HG02840 (cell line): ENCODE data around the gene PGAM5.
"Not testable (repeated sequence)": the region's sequence is repeated elsewhere in the genome, so short reads cannot be mapped to it uniquely, and the experiment has no call there.

ENCODE experiments used
- ATAC-seq: cut with Tn5 transposase; IDR thresholded peaks from one replicate; pipeline ENCODE4 v1.9.1; 2021; ENCODE audit warnings: mild to moderate bottlenecking, moderate library complexity, moderate number of reproducible peaks; ENCODE audit not compliant: unreplicated experiment, low FRiP score

Gene PGAM5

GRCh38 chr12:132687211-132688164 lies 23.2 kb upstream of the PGAM5 start, which contains the start of the genes POLE and PXMP2:
TSS of gene POLE (minus strand) at chr12:132687342. CDS start at chr12:132687315, 27 bp downstream.
TSS of gene PXMP2 (plus strand) at chr12:132687587. CDS start at chr12:132687671, 84 bp downstream.
- peak; percentile 92 for ATAC-seq

- no peak for ATAC-seq
Measured at GRCh38 chr12:132689227-132689626, 21.4 kb upstream of the PGAM5 start.

DNA sequence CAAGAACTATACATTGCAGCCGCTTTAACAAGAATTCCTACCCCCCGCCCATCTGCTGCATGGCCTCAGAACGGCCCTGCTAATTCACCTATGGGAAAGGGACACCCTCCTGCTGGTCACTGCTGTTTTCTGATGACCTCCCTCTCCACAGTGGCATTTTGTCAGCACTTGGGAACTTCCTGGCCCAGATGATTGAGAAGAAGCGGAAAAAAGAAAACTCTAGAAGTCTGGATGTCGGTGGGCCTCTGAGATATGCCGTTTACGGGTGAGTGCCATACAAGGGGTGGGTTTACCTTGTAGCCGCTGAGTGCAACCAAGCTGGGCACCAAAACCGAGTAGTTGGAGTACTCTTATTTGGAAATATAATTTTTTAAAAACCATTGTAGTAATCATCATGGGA lies 20.5 kb upstream of the PGAM5 start:
- ATAC-seq, result no peak

DNA sequence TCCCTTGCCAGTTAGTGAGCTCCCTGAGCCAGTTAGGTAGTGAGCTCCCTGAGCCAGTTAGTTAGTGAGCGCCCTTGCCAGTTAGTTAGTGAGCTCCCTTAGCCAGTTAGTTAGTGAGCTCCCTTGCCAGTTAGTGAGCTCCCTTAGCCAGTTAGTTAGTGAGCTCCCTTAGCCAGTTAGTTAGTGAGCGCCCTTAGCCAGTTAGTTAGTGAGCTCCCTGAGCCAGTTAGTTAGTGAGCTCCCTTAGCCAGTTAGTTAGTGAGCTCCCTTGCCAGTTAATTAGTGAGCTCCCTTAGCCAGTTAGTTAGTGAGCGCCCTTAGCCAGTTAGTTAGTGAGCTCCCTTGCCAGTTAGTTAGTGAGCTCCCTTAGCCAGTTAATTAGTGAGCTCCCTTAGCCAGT lies 18.6 kb upstream of the PGAM5 start:
- not testable (repeated sequence) for ATAC-seq

DNA sequence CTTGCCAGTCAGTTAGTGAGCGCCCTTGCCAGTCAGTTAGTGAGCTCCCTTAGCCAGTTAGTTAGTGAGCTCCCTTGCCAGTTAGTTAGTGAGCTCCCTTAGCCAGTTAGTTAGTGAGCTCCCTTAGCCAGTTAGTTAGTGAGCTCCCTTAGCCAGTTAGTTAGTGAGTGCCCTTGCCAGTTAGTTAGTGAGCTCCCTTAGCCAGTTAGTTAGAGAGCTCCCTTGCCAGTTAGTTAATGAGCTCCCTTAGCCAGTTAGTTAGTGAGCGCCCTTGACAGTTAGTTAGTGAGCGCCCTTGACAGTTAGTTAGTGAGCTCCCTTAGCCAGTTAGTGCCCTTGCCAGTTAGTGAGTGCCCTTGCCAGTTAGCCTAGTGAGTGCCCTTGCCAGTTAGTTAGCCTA lies 15.8 kb upstream of the PGAM5 start:
- not testable (repeated sequence) for ATAC-seq

DNA sequence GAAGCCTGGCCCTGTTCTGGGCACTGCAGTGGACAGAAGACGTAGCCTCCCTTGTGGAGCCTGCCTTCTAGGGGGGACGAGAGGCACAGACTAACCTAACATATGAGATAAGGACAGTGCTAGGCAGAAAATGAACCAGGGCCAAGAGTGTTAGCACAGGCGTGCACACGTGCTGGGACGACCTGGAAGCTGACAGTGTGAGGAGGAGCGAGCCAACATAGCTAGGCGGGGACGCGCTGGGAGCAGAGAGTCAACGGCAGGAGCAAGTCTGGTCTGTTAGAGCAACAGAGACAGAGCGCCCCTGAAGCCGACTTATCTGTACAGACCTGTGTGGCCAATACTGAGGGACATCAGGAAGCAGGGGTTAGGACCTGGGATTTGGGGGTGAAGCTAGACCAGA lies 15.2 kb upstream of the PGAM5 start:
- no peak for ATAC-seq

GRCh38 chr12:132698341-132698740 lies 12.3 kb upstream of the PGAM5 start:
- no peak for ATAC-seq

- ATAC-seq, result no peak
Measured at GRCh38 chr12:132700212-132700822, 10.3 kb upstream of the PGAM5 start.

- ATAC-seq, result no peak
Measured at GRCh38 chr12:132702640-132703039, 8.0 kb upstream of the PGAM5 start.

GRCh38 chr12:132703641-132704040 lies 7.0 kb upstream of the PGAM5 start:
- ATAC-seq, result no peak

DNA sequence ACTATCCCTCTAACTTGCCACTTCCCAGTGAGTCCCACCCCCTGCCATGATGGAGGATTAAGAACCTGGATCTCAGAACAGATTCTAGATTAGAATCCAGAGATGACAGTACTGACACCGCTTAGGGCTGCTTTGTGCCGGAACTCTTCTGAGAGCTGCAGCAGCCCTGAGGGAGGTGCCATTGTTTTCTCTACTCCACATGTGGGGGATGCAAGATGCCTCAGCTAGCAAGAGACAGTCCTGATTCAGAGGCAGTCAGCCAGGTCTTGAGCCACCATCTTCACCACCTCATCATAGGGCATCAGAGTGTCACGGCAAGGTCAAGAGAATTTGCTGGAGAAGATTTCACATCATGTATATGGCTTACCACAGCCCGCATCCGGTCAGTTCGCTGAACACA lies 3.4 kb upstream of the PGAM5 start:
- no peak for ATAC-seq

- no peak for ATAC-seq
Measured at GRCh38 chr12:132708150-132708549, 2.5 kb upstream of the PGAM5 start.

- peak; percentile 32 for ATAC-seq
Measured at GRCh38 chr12:132710043-132710404, 618 bp upstream of the PGAM5 start.

GRCh38 chr12:132711080-132711843 lies 620 bp downstream of the PGAM5 start:
- peak; percentile 4 for ATAC-seq

DNA sequence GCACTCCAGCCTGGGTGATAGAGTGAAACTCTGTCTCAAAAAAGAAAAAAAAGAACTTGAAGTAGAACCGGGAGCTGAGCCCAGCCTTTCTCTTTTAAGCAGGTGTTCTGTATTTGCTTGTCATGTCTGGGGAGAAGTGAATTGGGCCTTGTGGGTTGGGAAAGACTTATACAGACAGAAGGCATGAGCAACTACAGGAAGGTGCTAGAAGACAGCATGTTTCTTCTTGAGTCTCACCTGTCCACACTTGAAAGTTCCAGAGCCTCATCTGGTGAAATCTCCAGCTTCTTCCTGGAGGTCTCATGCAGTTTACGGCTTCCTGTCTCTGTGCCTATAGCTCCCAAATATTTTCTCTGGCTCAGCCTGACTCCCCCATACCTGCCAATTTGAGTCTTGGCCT lies 2.5 kb downstream of the PGAM5 start:
- no peak for ATAC-seq

DNA sequence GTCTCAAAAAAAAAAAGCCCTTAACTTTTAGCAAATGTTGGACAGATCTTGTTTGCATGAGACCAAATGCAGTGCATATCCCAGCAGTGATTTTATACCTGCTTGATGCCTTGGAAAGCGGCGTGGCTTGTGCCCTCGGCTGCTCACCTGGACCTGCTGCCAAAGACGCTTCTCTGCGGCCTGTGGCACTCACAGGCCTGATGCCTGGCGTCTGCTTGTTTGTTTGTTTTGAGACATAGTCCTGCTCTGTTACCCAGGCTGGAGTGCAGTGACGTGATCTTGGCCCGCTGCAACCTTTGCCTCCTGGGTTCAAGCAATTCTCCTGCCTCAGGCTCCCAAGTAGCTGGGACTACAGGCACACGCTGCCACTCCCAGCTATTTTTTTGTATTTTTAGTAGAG lies 5.2 kb downstream of the PGAM5 start:
- ATAC-seq, result no peak

GRCh38 chr12:132716356-132716755 lies 5.7 kb downstream of the PGAM5 start:
- no peak for ATAC-seq

DNA sequence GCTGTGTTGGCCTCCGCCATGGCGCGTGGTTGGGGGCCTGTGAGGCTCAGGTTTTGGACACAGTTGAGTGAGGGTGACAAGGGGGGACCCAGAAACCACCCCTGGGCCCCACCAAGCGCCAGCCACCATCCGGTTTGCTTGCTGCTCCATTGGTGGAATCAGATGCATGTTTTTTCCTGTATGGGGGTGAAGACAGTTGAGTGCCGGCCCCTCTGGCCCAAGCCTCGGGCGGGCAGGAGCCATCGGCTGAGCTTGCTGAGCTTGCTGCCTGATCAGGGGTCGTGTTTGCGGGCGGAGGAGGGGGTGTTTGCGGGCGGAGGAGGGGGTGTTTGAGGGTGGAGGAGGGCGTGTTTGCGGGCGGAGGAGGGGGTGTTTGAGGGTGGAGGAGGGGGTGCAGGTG lies 6.4 kb downstream of the PGAM5 start:
- no peak for ATAC-seq

- ATAC-seq, result no peak
Measured at GRCh38 chr12:132717531-132718387, 7.1 kb downstream of the PGAM5 start.

DNA sequence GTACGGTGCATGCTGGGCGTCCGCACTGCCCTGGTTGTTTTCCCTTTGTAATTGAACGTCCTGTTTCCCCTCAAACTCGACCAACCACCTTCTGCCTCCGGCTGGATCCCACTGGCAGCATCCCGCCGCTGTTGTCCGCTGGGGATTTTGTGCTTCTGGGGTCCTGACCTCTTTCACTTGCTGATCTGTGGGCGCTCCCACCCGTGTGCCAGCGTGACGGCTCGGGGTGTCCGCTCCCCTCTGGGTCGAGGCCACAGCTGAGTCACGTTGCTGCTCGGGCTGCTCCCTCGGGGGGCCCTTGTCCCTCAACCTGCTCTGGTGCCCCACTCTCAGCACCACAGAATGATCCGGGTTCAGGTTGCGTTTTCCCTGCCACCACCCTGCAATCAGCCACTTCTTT lies 8.0 kb downstream of the PGAM5 start:
- ATAC-seq, result no peak
